Measurements from ENCODE around the gene AMOTL2.

The AMOTL2 gene

DNA sequence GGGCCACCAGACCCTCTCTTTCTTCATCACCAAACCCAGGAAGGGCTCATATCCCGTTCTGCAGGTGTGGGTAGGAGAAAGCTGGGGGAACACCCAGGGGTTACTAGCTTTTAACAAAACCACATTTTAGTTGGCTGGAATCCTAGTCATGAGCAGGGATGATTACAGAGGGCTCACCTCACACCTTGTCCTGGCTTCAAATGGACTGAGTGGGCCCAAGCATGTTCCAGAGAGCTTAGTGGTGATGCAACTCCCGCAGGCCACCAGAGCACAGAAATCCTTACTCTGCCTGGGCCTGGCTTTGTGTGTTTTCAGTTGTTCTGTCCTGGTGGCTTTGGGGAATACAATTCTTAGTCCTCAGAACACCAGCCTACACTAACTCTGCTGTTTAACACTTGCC, 66.8 kb downstream of the AMOTL2 start:
- Histone ChIP-seq H2AFZ (ENCODE audit: low read length) (no peak overlapping the region), H3K36me3 (ENCODE audit: insufficient read depth, low read length) (no peaks in the 10 kb centered on the region), H3K9me3 (ENCODE audit: low read length) (no peaks in the 10 kb centered on the region), H3K4me1 (ENCODE audit: insufficient read depth, low read length, severe bottlenecking) (no peaks in the 10 kb centered on the region), H3K4me2 (ENCODE audit: low read length) (no peak overlapping the region), H3F3A (ENCODE audit: insufficient read depth, low read length) (no peaks in the 10 kb centered on the region), H3K79me2 (ENCODE audit: insufficient read depth, low read length) (no peaks in the 10 kb centered on the region), H3K27ac (ENCODE audit: low read depth, low read length, poor library complexity, severe bottlenecking) (no peak overlapping the region), H3K27me3 (ENCODE audit: insufficient read depth, low read length) (0 out of 2 replicates have a peak, but pooled peaks cover 3% of the 10 kb centered on the region), H3K9ac (ENCODE audit: low read length) (no peak overlapping the region), H4K20me1 (ENCODE audit: insufficient read depth, low read length) (no peaks in the 10 kb centered on the region), H3K9me2 (ENCODE audit: low read depth, low read length) (no peaks in the 10 kb centered on the region), H3K4me3 (ENCODE audit: low read depth, low read length, poor library complexity, severe bottlenecking) (no peak overlapping the region)
- TF ChIP-seq, protein P1, sequence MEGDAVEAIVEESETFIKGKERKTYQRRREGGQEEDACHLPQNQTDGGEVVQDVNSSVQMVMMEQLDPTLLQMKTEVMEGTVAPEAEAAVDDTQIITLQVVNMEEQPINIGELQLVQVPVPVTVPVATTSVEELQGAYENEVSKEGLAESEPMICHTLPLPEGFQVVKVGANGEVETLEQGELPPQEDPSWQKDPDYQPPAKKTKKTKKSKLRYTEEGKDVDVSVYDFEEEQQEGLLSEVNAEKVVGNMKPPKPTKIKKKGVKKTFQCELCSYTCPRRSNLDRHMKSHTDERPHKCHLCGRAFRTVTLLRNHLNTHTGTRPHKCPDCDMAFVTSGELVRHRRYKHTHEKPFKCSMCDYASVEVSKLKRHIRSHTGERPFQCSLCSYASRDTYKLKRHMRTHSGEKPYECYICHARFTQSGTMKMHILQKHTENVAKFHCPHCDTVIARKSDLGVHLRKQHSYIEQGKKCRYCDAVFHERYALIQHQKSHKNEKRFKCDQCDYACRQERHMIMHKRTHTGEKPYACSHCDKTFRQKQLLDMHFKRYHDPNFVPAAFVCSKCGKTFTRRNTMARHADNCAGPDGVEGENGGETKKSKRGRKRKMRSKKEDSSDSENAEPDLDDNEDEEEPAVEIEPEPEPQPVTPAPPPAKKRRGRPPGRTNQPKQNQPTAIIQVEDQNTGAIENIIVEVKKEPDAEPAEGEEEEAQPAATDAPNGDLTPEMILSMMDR (IDR thresholded peaks at IDR 0.05; ENCODE audit: low read length), result no peak

DNA sequence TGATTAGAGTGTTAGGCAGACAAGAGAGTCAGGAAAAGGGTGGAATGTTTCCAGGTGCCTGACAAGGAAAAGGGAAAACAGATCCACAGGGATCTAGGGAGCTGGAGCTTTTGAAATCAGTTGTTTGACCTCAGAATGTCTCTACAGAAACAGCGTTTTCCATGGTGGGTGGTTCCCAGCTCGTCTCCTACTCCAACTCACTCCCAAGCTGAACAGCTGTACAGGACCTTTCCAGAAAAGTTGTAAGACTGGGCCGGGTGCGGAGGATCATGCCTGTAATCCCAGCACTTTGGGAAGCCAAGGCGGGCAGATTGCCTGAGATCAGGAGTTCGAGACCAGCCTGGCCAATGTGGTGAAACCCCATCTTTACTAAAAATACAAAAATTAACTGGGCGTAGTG, 67.9 kb downstream of the AMOTL2 start:
- TF ChIP-seq, protein P1 (IDR thresholded peaks at IDR 0.05; ENCODE audit: low read length), result no peak
- no peak for TF ChIP-seq EZH2 (IDR thresholded peaks at IDR 0.05; ENCODE audit: borderline replicate concordance, low read length)
- no peaks in the 10 kb centered on the region for H3K9me2 ChIP-seq (ENCODE audit: low read depth, low read length)
- no peaks in the 10 kb centered on the region for H3K4me1 ChIP-seq (ENCODE audit: insufficient read depth, low read length, severe bottlenecking)
- H3K9ac ChIP-seq (ENCODE audit: low read length), result no peak overlapping the region
- H3K4me3 ChIP-seq (ENCODE audit: low read depth, low read length, poor library complexity, severe bottlenecking), result no peak overlapping the region
- no peaks in the 10 kb centered on the region for H3K9me3 ChIP-seq (ENCODE audit: low read length)
- no peaks in the 10 kb centered on the region for H4K20me1 ChIP-seq (ENCODE audit: insufficient read depth, low read length)
- H3K4me2 ChIP-seq (ENCODE audit: low read length), result no peak overlapping the region
- H3K27ac ChIP-seq (ENCODE audit: low read depth, low read length, poor library complexity, severe bottlenecking), result no peak overlapping the region
- no peaks in the 10 kb centered on the region for H3F3A ChIP-seq (ENCODE audit: insufficient read depth, low read length)
- H3K27me3 ChIP-seq (ENCODE audit: insufficient read depth, low read length), result no peaks in the 10 kb centered on the region; the same call in 1 of the 2 replicates
- no peaks in the 10 kb centered on the region for H3K79me2 ChIP-seq (ENCODE audit: insufficient read depth, low read length)
- H3K36me3 ChIP-seq (ENCODE audit: insufficient read depth, low read length), result no peaks in the 10 kb centered on the region
- H2AFZ ChIP-seq (ENCODE audit: low read length), result no peak overlapping the region
